Esophagus mucosa (tissue), 1 donor: ENCODE data around the gene EHBP1. TPM values are rescaled to one million over a fixed set of nuclear protein-coding genes. Genes with fewer than 3 reads are reported as not detected.
A peak's percentile ranks its signal among the peaks of the same experiment; 100 is the strongest.

Experiments
- ATAC-seq: fragments of 200-7000 bp; cut with Tn5 transposase; one replicate; pipeline ENCODE4 v1.9.1; 2020
- total RNA-seq: library from RNA; stranded (reverse); gene quantifications from one replicate; pipeline ENCODE4 v1.2.4, GENCODE V29; 2023
- donor health status: DM: yes; HTN: yes; CAD: no.

EHBP1 gene
- total RNA-seq, 1 donor from 2014 or later, result 75.8 TPM

DNA sequence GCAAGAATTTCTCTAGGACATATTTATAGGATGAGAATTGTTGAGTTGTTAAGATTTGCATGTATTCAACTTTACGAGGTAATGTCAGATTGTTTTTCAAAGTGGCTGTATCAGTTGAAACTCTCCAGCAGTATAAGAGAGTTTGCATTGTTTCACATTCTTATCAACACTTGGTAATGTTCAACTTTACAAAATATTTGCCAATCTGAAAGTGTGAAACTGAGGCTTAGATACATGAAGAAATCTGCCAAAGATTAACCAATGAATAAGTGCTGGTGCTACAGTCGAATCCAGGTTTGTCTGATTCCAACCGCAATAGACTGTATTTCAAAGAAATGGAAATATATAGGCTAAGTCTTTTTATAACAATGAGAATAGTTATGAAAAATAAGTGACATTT is 117.0 kb downstream of the EHBP1 start:
- no peak for ATAC-seq

DNA sequence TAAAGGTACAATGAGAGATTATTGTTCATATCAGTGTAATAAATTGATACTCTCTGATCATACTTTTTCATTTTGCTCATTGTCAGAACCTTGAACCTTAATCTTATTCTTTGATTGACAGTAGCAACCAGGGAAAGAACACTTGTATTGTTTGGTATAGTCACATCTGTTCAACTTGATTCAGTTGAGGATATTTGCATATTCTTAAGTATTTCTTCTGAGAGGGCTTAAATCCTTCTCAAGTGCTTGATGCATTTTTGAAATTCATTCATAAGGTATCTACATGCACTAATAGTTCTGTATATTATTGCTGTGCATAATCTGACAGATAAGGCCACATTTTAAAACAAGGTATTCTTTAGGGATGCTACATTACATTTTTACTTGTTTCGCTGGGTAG is 118.9 kb downstream of the EHBP1 start:
- no peak for ATAC-seq

DNA sequence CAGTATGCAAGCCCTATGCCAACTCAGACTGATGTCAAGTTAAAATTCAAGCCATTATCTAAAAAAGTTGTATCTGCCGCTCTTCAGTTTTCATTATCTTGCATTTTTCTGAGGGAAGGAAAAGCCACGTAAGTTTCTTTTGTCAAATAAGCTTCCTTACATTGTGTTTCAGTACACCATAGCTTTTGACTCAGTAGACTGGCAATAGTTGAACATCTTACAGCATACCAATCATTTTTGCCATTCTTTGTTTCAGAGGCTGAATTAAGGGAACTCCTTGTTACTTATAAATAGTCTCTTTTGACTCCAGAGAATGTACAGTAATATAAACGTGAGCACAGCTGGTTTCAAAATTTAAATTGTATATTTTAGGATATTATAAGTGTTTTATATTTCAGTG is 120.6 kb downstream of the EHBP1 start:
- no peak for ATAC-seq

DNA sequence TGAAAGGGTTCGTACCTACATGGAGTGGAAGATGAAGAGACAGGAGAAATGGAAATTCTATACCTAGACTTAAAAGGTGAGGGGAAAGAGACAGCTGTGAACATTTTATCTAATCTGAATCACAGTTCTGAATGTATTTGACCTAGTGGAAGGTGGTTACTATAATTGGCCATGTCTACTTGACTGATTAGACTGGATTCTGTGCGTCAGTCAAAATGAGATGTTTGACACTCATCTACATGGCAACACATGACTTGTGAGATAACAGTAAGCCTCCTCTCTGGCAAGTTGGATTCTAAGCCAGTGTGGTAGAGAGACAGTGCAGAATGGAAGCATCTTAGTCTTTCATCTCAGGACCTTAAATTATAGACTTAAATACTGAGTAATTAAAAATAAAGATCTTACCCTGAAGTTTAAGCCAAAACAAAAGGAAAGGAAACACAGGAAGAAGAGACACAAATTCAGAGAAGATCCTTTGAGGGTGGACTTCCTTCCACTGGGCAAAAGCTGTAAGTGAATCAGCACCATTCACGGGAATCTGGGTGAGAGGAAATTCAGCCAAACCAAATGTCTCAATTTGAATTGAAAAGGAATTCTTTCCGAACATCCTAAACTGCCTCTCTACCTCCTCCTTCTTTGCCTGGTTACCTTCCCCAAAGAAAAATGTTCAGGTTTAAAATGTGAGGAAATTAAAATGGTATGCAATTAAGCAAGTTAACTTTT is 121.6 kb downstream of the EHBP1 start:
- ATAC-seq, result no peak

DNA sequence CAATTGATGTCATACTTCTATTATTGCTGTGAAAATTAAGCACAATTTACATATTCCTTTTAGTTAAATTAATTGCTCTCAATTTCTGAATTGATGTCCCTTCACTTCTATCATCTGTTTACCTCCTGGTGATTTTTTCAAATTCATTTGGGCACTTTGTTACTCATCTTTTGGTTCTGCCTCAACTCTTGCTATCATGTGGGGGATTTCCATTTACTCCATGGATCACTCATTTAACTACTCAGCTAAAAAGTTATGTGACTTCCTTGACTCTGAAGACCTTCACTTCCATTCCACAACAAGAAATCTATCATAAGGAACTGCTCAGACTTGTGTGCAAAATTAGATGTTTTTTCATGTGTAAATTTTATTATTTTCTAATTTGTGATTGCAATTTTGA is 126.2 kb downstream of the EHBP1 start:
- no peak for ATAC-seq

DNA sequence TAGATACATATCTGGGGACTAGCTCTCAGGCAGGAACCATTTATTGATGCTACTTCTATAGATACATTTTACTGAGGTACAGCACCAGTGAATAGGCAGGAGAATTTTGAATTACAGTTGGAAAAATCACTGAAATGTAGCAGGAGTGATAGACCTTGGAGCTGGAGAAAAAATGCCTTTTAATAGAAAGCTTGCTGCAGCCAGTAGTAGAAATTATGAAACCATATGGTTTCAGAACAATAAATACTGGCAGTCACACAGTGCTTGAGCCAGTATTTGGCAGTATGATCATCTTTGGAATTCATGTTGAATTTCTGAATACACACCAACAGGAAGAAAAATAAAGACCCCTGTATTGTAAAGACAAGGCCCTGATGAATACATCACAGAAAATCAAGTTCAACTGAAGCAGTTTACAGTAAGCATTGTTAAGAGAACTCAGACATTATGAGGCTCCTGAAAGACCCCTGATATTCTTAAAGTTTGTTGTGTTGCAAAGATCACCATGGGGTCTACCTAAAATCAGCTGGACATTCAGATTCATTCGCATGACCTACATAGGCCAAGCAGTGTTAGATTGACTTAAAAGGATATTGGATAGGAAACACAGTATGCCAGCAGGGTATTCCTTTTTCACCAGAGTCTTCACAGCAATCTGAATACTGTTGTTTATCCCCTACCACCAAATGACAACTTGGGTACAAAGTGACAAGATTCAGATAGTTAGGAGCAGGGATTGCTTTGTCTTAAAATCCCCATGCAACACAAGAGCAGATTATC is 139.0 kb downstream of the EHBP1 start:
- ATAC-seq, result no peak

DNA sequence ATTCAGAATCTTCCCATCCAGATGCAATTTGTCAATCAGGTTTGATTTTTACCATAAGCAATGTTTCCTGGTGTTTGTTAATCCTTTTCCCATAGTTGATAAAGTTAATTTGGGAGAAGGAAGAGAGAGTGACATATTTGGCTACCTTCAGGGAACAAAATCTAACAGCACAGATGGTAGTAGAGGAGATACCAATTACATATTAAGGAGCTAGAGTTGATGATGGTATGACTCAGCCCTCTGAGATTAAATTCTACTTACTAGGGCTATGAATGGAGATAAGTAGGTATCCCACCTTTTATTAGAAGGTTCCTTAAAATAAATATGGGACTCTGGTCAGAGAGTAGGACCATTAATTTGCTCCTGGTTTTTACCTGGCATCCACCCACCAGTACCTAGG is 139.7 kb downstream of the EHBP1 start:
- no peak for ATAC-seq

DNA sequence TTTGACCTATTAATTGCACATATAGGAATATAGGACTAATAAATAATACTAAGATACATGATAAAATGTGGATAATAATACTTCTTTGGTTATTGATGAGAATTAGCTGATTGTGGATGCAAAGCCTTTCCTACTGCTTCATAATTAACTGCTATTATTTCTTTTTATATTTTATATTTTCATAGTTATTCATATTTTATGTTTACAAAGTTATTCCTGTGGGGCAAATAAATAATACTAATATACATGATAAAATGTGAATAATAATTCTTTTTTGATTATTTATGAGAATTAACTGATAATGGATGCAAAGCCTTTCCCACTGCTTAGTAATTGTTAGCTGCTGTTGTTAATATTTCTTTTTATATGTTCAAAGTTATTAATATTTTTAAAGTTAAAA is 146.7 kb downstream of the EHBP1 start:
- ATAC-seq, result no peak

DNA sequence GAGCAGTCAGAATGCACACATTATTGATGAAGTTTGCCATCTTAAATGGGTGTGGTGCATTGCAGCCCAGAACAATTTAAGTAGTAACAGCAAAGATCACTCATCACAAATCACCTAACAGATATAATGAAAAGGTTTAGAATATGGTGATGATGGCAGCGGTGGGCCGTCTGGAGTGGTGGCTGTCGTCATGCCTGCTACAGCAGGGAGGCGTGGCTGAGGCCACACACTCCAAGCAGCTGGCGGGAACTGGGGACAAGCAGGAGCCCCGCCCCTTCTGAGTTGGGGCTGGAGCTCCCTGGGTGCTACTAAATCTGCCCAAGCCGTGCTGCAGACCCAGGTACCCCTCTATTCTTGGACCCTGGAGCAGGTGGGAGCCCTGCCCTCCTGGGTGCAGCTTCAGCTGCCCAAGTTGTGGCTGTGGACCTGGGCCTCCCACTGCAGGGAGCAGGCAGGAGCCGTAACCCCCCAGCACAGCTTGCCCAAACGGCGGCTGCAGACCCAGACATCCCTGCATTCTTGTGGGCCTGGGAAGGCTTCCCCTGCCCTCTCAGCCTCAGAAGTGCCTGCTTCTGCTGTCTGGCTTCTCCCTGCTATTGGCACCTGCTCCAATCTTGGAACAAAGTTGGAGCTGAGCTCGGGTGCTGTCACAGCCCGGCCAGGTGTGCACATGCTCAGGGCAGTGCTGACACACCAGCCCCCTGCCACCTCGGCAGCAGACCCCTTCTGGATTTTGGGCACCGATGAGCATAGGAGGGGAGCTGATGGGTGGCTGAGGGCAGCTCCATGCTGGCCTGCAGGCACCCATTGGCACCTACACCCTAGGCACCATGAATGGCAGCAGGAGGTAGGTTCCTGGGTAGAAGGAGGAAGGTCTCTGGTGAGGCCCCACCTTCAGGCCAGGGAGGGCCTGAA is 149.3 kb downstream of the EHBP1 start:
- no peak for ATAC-seq

DNA sequence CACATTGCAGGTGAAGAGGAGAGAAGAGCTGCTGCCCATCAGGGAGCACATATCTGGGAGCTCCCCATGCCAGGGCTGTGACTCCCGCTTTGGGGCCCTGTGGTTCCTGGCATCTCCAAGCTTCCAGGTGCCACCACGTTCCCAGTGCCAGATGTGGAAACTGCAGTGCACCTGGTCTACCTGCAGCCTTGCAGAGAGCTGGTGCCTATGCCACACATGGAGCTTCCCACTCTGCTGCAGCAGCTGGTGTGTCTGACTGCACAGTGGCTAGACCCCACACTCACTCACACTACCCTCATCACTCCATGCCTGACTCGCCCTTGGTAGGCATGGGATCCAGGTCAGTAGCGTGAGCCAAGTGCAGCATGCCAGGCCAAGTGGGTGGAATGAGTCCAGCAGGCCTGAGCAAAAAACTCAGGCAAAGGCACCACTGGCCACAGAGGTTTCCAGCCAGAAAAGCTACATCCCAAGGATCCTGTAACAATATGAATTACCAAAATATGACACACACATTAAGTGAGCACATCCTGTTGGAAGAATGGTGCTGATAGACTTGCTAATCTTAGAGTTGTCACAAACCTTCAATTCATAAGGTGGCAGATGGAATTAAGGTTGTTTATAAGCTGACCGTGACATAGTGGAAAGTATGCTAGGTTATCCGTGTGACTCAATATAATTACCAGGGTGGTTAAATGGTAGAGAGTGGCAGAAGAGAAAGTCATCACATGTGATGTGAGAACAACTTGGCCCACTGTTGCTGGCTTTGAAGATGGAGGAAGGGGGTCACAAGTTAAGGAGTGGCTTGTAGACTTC is 150.9 kb downstream of the EHBP1 start:
- ATAC-seq, result no peak

DNA sequence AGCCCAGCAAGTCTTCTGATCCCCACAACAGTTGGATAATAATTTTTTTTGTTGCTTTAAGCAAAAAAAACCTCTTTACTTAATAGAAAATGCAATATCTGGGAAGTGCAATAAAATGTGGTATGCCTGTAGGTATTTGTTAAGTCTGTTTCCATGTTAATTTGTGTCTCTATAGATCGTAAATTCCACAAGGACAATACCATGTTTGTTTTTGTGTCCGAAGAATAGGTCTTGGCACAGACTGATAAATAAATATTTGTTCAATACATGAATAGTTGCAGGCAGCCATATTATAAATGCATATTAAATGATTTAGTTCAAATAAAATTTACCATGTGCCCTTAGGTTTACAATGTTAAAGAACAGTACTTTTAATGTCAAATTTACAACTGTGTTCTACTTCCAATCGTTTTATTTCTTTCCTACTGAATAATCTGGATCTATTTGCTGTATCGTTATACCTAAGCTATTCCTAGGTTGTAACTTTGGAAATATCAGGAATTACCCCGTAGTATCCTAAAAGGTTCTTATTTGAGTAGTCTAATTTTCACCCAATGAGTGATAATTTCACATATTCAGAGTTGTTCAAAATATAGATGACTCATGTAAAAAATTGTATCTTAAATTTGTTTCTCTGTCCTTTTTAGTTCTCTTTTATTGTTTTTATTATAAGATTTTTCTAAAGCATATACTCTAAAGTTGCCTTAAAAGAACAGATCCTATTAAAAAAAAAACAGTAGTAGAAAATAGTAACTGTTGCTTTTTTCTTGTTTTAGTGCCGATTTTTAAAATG is 151.8 kb downstream of the EHBP1 start:
- ATAC-seq, result no peak

DNA sequence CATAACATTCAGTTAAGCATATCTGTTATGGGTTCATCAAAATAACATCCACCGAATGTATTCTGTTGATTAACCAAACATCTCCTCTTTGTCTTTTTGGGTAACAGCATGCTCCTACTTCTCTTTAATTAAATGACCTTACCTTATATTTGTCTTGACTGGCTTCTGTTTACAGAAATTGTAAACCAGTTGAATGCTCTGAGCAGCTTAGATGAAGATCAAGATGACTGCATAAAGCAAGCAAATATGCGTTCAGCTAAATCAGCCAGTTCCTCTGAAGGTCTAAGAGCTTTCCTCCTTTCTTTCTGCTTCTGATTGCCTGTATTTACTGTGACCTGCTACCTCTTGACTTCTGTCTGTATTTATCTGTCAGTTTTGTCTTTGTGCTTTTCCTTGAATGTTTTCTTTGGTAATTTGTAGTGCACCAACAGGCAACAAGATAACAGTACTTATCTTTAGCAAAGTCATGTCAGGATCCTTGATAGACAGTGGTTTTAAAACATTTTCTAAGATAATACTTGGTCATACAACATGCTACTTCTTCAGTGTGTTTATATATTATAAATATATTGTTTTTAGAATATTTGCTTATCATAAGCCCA is 152.8 kb downstream of the EHBP1 start:
- ATAC-seq, result no peak

DNA sequence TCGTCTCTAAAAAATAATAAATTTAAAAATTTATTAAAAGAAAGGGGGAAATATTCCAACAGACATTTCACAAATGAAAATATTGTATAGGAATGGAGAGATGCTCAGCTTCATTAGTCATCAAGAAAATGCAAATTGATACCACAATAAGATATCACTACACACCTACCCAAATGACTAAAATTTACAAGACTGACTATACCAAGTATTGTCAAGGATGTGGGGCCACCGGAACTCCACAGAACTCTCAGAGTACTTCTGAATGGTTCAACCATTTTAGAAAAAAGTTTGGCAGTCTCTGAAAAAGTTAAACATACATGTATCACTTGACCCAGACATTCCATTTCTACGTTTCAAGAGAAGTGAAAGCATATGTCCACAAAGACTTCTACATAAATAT is 163.4 kb downstream of the EHBP1 start:
- no peak for ATAC-seq

DNA sequence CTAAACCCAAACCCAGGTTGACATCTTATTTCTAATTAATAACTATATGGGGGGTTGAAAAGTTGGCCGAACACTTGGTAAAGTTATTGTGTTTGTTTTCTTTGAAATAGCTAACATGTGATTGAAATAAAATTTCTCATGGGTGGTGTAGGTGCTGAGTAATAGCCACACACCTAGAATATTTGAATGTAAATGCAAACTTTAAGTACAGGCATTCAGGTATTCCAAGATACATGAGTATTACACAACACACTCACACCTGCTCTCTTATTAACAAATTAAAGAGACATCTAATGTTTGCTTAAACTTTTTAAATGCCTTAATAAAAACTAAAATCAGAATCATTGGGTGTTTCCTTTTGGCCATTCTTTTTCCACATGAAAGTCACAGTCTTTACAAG is 165.5 kb downstream of the EHBP1 start:
- ATAC-seq, result peak; percentile 98

DNA sequence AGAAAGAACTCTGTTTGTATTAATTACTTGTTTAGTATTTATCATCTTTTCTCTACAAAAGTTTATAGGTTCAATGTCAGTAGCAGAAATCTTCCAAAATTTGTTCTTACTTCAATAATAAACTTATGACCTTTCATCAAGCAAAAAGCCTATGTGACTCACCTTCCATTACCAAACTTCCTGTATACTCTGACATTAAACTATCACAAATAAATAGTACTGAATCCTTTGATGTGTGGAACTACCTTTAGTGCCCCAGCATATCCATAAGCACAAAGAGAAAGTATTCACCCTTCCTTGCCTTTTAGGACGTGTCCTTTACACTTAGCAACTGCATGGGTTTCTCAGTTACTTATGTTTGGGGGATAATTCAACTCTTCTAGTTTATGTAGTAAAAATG is 166.0 kb downstream of the EHBP1 start:
- ATAC-seq, result peak; percentile 85

DNA sequence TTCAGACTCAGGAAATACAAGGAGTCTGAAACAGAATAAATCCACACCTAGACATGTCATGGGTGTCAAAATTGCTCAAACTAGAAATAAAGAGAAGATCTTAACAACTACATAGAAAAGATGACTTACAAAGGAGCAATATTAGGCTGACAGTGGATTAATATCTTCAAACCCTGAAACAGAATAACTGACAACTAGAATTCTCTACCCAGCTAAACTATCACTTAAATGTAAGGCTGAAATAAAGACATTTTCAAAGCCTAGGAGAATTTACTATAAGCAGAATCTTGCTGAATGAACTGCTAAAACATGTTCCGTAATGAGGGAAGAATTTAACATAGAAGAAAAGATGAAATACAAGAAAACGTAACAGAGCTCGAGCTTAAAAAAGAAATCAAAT is 168.1 kb downstream of the EHBP1 start:
- no peak for ATAC-seq

DNA sequence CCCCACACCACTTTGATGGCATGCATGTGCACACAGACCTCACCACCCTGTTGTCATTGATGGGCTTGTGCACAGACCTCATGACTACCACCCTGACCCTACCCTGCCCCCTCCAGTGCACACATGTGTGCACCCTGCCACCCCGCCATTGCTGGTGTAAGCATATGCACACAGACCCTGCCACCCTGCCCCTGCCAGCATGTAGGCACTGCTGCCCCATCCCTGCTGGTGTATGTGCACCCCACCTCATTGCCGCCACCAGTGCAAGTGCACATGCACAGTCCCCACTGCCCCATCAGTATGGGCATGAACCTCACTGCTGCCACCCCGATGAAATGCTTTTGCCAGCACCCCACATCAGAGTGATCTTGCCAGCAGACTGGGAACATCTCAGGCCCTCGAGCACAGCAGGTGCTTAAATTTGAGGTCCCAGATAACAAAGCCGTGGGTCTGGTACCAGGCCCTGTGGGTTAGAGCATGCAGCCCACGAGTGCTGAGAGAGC is 169.4 kb downstream of the EHBP1 start:
- ATAC-seq, result no peak

DNA sequence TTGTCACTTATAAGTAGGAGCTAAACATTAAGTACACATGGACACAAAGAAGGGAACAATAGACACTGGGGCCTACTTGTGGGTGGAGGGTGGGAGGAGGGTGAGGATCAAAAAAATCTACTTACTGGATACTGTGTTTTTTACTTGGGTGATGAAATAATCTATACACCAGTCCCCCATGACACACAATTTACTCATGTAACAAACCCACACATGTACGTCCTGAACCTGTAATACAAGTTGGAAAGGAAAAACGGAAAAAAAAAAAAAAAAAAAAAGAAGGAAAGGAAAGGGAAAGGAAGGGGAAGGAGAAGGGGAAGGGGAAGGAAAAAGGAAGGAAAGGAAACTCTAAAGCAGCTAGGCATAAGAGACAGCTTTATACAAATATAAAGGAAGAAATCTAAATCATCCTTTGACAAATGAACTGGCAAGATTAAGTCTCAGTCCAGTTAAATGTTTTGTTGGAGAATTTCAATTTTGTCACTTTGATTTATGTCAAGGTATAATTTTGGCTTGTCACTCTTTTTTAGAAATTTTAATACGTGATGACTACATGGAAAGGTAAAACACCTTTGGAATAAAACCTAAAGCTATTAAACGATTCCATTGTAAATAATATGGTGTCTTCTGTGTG is 175.8 kb downstream of the EHBP1 start:
- peak; percentile 68 for ATAC-seq

DNA sequence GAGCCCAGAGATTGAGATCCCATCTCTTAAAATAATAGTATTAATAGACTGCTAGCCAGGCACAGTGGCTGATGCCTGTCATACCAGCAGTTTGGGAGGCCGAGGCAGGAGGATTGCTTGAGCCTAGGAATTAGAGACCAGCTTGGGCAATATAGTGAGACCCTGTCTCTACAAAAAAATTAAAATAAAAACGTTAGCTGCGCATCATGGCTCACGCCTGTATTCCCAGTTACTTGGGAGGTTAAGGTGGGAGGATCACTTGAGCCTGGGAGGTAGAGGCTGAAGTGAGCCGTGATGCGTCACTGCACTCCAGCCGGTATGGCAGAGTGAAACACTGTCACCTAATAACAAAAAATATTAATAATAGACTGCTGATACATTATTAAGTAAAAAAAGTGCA is 178.1 kb downstream of the EHBP1 start:
- no peak for ATAC-seq

DNA sequence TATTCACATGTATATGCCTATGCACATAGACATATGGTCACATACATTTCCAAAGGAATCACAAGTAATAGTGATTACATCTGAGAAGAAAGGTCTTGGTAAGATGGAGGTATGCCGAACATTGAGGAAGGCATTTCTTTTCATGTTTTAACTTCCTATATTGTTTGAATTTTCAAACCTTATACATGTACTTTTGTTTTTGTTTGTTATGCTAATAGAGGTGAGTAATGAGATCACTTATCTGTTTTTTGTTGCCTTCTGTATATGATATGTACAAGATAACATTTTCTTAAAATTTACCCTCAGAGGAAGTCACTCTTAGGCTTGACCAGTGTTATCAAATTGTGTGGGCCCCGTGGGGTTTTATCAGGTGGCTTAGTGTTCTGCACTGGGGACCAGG is 178.6 kb downstream of the EHBP1 start:
- ATAC-seq, result no peak
